Activated naive CD8-positive, alpha-beta T cell treated with anti-CD3 and anti-CD28 coated beads, Interleukin-2, amount 50 U/mL, for 16 hours (primary cell): ENCODE data around the gene CCDC185.

Experiments
- DNase-seq: peaks from one replicate; pipeline ENCODE4 v3.0.0-alpha.2; 2020; ENCODE audit warnings: low read depth, low spot score

Gene CCDC185

GRCh38 chr1:223429821-223430220, 36.6 kb downstream of the CCDC185 start:
- no peak for DNase-seq

- DNase-seq: no peak
Observed at GRCh38 chr1:223430236-223430635, 37.0 kb downstream of the CCDC185 start.

GRCh38 chr1:223437151-223437550, 43.9 kb downstream of the CCDC185 start:
- no peak for DNase-seq

- DNase-seq: no peak
Observed at GRCh38 chr1:223443397-223443796, 50.2 kb downstream of the CCDC185 start.

- no peak for DNase-seq
Observed at GRCh38 chr1:223444411-223444810, 51.2 kb downstream of the CCDC185 start.
